Diencephalon (tissue), 1 donor: ENCODE results near the gene CD63. TPM values are rescaled to one million over a fixed set of nuclear protein-coding genes. Genes with fewer than 3 reads are reported as not detected.

Source experiments
- small RNA-seq: library from RNA; depleted of rRNA; stranded (forward); fragments of <200 nt; gene quantifications from one replicate; pipeline ENCODE3, GENCODE V24; 2014
- total RNA-seq: library from RNA; depleted of rRNA; stranded (reverse); fragments of >200 nt; gene quantifications from one replicate; pipeline ENCODE4 v1.2.3, GENCODE V29; 2014

CD63 gene, protein sequence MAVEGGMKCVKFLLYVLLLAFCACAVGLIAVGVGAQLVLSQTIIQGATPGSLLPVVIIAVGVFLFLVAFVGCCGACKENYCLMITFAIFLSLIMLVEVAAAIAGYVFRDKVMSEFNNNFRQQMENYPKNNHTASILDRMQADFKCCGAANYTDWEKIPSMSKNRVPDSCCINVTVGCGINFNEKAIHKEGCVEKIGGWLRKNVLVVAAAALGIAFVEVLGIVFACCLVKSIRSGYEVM
- total RNA-seq, result 303 TPM

DNA sequence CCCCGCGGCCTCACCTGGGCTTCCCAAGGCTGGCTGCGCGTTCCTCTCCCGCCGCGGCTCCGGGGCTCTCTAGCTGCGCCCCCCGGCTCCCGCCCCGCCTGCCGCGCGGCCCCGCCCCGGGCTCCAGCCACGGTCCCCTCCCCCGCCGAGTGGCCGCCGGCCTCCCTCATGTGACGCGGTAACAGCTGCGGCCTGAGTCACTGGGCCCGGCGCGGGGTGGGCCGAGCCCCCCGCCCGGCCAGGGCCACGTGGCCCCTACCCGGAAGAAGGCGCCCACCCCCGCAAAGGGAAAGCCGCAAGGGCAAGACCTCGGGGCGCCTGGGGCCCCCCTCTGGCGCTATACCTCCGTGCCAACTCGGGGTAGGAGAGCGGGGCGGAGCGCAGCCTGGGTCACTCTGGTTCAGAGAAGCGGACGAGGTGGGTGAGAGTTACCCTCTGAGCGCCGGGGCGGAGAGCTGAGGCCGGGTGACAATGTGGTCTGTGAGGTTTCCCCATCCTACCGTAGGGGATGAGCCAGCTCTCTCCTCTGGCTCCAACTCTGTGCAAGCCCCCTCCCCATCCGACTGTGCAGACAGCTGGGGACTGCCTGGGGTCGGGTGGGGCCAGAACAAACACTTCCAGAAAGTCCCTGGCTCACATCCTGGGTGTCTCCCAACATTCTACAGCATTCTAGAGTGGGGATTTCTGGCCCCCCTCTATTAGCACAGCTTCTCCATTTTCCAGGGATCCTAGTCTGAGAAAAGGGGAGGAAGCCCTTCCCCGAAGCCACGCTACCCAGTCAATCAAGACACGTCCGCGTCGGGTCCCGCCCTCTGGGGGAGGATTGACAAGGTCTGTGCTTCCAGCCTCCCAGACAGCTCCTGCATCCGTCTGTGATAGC is at the start of gene CD63:
Gene CD63 (minus strand): TSS at position 71 of the 880 bp plus-strand sequence. CDS start 668 bp downstream, outside the sequence.

DNA sequence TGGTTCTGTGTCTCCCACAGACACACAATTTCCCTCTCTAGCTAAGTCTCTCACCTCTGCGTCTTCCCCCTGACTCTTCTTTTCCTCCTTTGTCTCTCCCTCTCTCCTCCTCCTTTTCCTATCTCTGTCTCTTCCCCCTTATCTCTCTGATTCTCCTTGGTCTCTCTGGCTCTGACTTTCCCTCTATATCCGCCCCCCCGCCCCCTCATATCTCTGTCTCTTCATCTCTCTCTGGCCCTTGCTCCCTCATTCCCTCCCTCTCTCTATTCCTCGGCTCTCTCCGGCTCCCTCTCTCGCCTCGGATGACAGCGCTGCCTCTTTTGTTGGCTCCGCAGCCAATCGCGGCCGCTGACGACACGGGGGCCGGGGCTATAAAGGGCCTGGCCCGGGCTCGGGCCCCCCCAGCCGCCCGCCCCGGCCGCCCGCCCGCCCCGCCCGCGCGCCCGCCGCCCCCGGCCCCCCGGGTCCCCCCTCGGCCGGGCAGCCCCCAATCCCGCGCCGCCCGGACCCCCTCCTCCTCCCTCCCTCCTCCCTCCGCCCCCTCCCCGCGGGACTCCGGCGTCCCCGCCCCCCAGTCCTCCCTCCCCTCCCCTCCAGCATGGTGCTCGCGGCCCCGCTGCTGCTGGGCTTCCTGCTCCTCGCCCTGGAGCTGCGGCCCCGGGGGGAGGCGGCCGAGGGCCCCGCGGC is 14.1 kb upstream of the CD63 start, which contains the start of gene GDF11:
Gene GDF11 (plus strand): TSS at position 404 of the 687 bp plus-strand sequence. CDS start 195 bp downstream, at position 599.

DNA sequence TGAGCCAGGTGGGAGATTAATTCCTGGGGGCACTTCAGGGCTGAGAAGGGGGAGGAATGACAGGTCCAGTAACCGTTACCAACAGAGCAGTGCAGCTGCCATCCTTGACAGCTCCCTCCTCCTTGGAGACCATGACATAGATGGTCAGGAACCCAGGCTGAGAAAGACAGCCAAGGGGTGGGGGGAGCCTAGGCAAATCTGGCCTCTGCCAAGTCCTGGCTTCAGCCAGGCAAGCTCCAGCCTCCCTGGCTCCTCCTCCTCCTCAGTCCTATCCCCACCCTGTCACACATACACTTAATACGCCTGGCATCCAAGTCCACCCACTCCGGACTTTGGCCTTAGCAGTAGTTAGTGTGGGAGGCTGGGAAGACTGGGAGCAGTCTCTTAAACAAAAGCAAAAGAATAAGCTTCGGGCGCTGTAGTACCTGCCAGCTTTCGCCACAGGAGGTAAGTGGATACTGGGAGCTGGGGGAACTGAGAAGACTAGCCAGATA is 8.7 kb downstream of the CD63 start, which contains the start of gene RDH5:
Gene RDH5 (plus strand): TSS at position 323 of the 494 bp plus-strand sequence. CDS start 792 bp downstream, outside the sequence.

DNA sequence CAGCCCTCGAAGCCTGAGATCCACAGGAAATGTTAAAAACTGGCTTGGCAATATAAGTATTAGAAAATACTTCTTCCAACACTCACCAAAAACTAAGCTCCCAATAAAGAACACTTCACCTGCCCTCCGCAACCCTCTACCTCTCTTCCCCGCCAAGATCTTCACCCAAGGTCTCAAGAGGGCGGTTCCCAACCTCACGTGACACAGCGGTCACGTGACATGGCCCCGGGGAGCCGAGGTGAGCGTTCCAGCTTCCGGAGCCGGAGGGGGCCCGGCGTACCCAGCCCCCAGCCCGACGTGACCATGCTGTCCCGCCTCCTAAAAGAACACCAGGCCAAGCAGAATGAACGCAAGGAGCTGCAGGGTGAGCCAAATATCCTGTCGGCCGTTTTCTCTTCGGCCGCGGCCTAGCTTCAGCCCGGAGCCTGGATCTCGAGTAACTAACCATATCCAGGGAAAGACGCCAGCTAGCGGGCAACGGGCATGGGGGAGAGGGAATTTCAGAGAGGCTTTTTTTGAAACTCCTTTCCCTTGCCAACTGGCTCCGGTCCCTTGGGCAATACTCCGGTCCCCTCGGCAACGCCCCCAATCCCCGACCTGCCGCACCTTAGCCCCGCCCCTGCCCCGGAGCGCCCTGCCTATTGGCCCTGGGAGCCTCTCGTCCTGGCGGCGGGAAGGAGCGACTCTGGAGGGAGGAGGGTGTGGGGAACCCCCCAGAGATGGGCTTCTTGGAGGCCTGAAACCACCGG is 12.8 kb downstream of the CD63 start, which contains the start of gene BLOC1S1:
Gene BLOC1S1 (plus strand): TSS at position 214 of the 749 bp plus-strand sequence. CDS start 6 bp downstream, at position 220.

DNA sequence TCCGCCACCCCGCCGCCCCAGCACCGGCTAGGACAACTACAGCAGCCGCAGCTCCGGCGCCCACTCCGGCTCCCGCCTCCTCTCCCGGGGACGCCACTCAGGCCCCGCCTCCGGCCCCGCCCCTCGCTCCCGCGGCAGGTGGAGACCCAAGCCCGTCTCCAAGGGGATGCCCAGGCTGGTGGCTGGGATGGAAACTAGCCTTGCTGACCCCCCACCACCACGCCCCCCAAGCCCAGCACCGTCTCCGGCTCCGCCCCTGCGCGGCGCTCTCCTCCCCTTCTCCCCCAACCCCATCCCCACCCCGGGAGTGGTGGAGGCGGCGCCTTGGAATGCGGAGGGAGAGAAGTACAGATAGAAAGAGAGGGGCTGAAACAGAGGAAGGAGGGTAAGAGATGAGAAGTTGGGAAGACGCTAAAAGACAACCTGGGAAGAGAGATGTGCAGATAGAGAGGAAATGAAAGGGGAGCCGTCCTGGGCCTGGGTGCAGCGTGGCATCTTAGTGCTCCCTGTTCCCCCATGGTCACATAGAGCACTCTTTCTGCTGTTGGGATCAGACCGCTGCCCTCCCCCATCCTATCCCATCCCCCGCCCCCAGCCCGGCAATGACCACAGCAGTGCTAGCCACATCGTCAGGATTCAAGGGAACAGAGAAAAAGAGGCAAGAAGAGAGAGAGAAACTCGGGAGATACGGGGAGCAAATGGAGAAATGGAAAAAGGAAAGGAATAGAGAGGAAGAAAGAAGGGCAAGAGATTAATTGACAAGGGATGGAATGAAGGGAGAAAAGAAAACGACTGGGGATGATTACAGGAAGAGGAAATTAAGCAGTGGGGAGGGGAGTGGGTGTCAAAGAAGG is 20.7 kb downstream of the CD63 start, which contains the start of gene ITGA7:
Gene ITGA7 (minus strand): TSS at position 64 of the 854 bp plus-strand sequence. CDS start 222 bp downstream, outside the sequence.

Small RNA genes lying within 50 kb of the gene (small RNA-seq; reads per million reads assigned to genes)
- gene AC009779.1 (not detected), gene RF00017 (not detected)

Other genes starting within 250 kb of the CD63 start
- gene OR6C68, start 236.6 kb downstream of the CD63 start, total RNA-seq, result not detected
- not detected for gene OR6C4, start 179.4 kb downstream of the CD63 start, total RNA-seq
- gene OR2AP1, start 156.5 kb downstream of the CD63 start, total RNA-seq, result not detected
- gene OR10P1, start 92.1 kb downstream of the CD63 start, total RNA-seq, result not detected
- 14.5 TPM for gene ITGA7, start 21.1 kb downstream of the CD63 start, total RNA-seq
- 27.7 TPM for gene BLOC1S1, start 13.0 kb downstream of the CD63 start, total RNA-seq
- gene RDH5, start 8.6 kb downstream of the CD63 start, total RNA-seq, result 3.9 TPM
- 12.7 TPM for gene GDF11, start 14.1 kb upstream of the CD63 start, total RNA-seq
- gene SARNP, start 88.7 kb upstream of the CD63 start, total RNA-seq, result 75.2 TPM
- gene ORMDL2, start 89.0 kb upstream of the CD63 start, total RNA-seq, result 8.5 TPM
- gene DNAJC14, start 100.6 kb upstream of the CD63 start, total RNA-seq, result 30.7 TPM
- not detected for gene MMP19, start 113.9 kb upstream of the CD63 start, total RNA-seq
- gene PYM1, start 198.9 kb upstream of the CD63 start, total RNA-seq, result 25.1 TPM
- gene DGKA, start 202.2 kb upstream of the CD63 start, total RNA-seq, result 12.9 TPM
- gene PMEL, start 237.0 kb upstream of the CD63 start, total RNA-seq, result 0.69 TPM
- 12.7 TPM for gene CDK2, start 237.8 kb upstream of the CD63 start, total RNA-seq
- gene RAB5B, start 245.1 kb upstream of the CD63 start, total RNA-seq, result 59.1 TPM